NB4 (cell line): ENCODE measurements around the gene PKP1.

Experiments used
- DNase-seq: peaks from one replicate; pipeline ENCODE4 v3.0.0; 2010; ENCODE audit warnings: low read depth
- H3K4me3 ChIP-seq: one replicate; pipeline ENCODE4 v1.5.1; 2011; ENCODE audit warnings: mild to moderate bottlenecking, low read depth, low read length, moderate library complexity
- CTCF ChIP-seq: IDR thresholded peaks from one replicate; pipeline ENCODE4 v1.5.1; 2012; ENCODE audit warnings: low read depth, low read length
- MAX ChIP-seq: IDR thresholded peaks from 2 replicates; pipeline ENCODE4 v1.6.1; 2011; ENCODE audit warnings: low read depth, low read length
- MYC ChIP-seq: IDR thresholded peaks from 2 replicates; pipeline ENCODE4 v1.6.1; 2011; ENCODE audit warnings: low read depth, low read length
- POLR2A ChIP-seq: IDR thresholded peaks from 2 replicates; pipeline ENCODE4 v1.6.1; 2011; ENCODE audit warnings: mild to moderate bottlenecking; ENCODE audit not compliant: insufficient read length; ENCODE audit errors: extremely low read depth

The PKP1 gene

GRCh38 chr1:201348211-201348566 is 64.9 kb downstream of the PKP1 start:
- no peak for TF ChIP-seq MYC
- TF ChIP-seq POLR2A, result no peak
- TF ChIP-seq CTCF, result peak; percentile 71
- no peak for TF ChIP-seq MAX
- peak; percentile 53 for DNase-seq
- no peak overlapping the region for H3K4me3 ChIP-seq

- no peak overlapping the region for H3K4me3 ChIP-seq
- TF ChIP-seq POLR2A, result no peak
- no peak for TF ChIP-seq CTCF
- no peak for TF ChIP-seq MAX
- no peak for TF ChIP-seq MYC
- no peak for DNase-seq
Observed at GRCh38 chr1:201349092-201349491, 65.8 kb downstream of the PKP1 start.

GRCh38 chr1:201350361-201350725 is 67.0 kb downstream of the PKP1 start:
- no peak overlapping the region for H3K4me3 ChIP-seq

GRCh38 chr1:201350884-201351283 is 67.6 kb downstream of the PKP1 start:
- DNase-seq, result no peak
- no peak for TF ChIP-seq MYC
- no peak for TF ChIP-seq POLR2A
- no peak for TF ChIP-seq MAX
- no peak for TF ChIP-seq CTCF
- H3K4me3 ChIP-seq, result no peak overlapping the region

More at GRCh38 chr1:201350361-201350725, 67.0 kb downstream of the PKP1 start:
- DNase-seq, result no peak
- TF ChIP-seq MYC, result no peak
- no peak for TF ChIP-seq CTCF
- TF ChIP-seq MAX, result no peak
- TF ChIP-seq POLR2A, result no peak

- H3K4me3 ChIP-seq, result no peak overlapping the region
- TF ChIP-seq POLR2A, result no peak
- TF ChIP-seq CTCF, result no peak
- no peak for TF ChIP-seq MYC
- no peak for TF ChIP-seq MAX
- no peak for DNase-seq
Observed at GRCh38 chr1:201351617-201352016, 68.3 kb downstream of the PKP1 start.
